Stimulated activated CD8-positive, alpha-beta memory T cell treated with anti-CD3 and anti-CD28 coated beads, Interleukin-2, amount 100 ng/mL, for 48 hours (primary cell): ENCODE measurements around the gene AHCYL2.
"Not testable (repeated sequence)": the region's sequence is repeated elsewhere in the genome, so short reads cannot be mapped to it uniquely, and the experiment has no call there.

Experiments
- DNase-seq, 2 donors: peaks; one replicate each; pipeline ENCODE4 v3.0.0-alpha.2; 2020; ENCODE audit warnings: low read depth in 2 of 2

Gene AHCYL2

GRCh38 chr7:129209067-129209926 is 15.5 kb upstream of the AHCYL2 start:
- no peak for DNase-seq

- DNase-seq = peak; percentile 65 to 70
These were observed 14.4 kb upstream of the AHCYL2 start for GRCh38 chr7:129210256-129210988.

GRCh38 chr7:129210989-129211312 is 13.9 kb upstream of the AHCYL2 start:
- DNase-seq = no peak

GRCh38 chr7:129212126-129212525 is 12.7 kb upstream of the AHCYL2 start:
- no peak for DNase-seq

- DNase-seq = no peak
These were observed 12.2 kb upstream of the AHCYL2 start for GRCh38 chr7:129212596-129212995.

GRCh38 chr7:129213828-129214227 is 11.0 kb upstream of the AHCYL2 start:
- no peak for DNase-seq

GRCh38 chr7:129215691-129216090 is 9.1 kb upstream of the AHCYL2 start:
- not testable (repeated sequence) for DNase-seq

- DNase-seq = not testable (repeated sequence)
These were observed 8.6 kb upstream of the AHCYL2 start for GRCh38 chr7:129216101-129216715.

- not testable (repeated sequence) for DNase-seq
These were observed 7.9 kb upstream of the AHCYL2 start for GRCh38 chr7:129216821-129217416.

GRCh38 chr7:129218514-129219062 is 6.2 kb upstream of the AHCYL2 start:
- peak; percentile 60 to 66 for DNase-seq

GRCh38 chr7:129219166-129219565 is 5.7 kb upstream of the AHCYL2 start:
- not testable (repeated sequence) for DNase-seq

- no peak for DNase-seq
These were observed 2.8 kb upstream of the AHCYL2 start for GRCh38 chr7:129222064-129222463.

GRCh38 chr7:129225206-129225930 is 538 bp downstream of the AHCYL2 start:
- DNase-seq = peak; percentile 24 to 44

GRCh38 chr7:129225931-129226572 is 1.2 kb downstream of the AHCYL2 start:
- DNase-seq = no peak

- DNase-seq = no peak
These were observed 3.1 kb downstream of the AHCYL2 start for GRCh38 chr7:129227646-129228578.

- no peak for DNase-seq
These were observed 3.8 kb downstream of the AHCYL2 start for GRCh38 chr7:129228633-129229032.

- DNase-seq = no peak
These were observed 6.8 kb downstream of the AHCYL2 start for GRCh38 chr7:129231666-129232065.

GRCh38 chr7:129238546-129238945 is 13.7 kb downstream of the AHCYL2 start:
- no peak for DNase-seq

- no peak for DNase-seq
These were observed 15.4 kb downstream of the AHCYL2 start for GRCh38 chr7:129240119-129240820.
